Measurements from ENCODE around the gene HLA-A. TPM values are rescaled to one million over a fixed set of nuclear protein-coding genes. Genes with fewer than 3 reads are reported as not detected.
A peak's percentile ranks its signal among the peaks of the same experiment; 100 is the strongest.

Gene HLA-A
- total and polyA plus RNA-seq, 9 of the 15 experiments (the other 6 are each of a cell fraction or from before 2014, with no cell fraction given), result 0.46 to 3.3 TPM; not detected in 7

- TF ChIP-seq ZBTB11 (CRISPR knock-in tag; IDR thresholded peaks at IDR 0.05) (no peak; a peak in 1 of 6 replicates), ATF6 (CRISPR knock-in tag; IDR thresholded peaks at IDR 0.05) (no peak), MXI1 (IDR thresholded peaks at IDR 0.05; ENCODE audit: low read depth, low read length) (no peak), GATAD2B (IDR thresholded peaks at IDR 0.05; ENCODE audit: borderline replicate concordance) (peak; percentile 50; the same call in 1 of the 2 replicates), ZBTB17 (CRISPR knock-in tag; IDR thresholded peaks at IDR 0.05) (no peak), CCNT2 (IDR thresholded peaks at IDR 0.05; ENCODE audit: borderline replicate concordance, extremely low read depth, insufficient read length, low read depth, low read length) (no peak), EWSR1 (IDR thresholded peaks at IDR 0.05; ENCODE audit: borderline replicate concordance, low read depth, partially characterized antibody) (no peak), ZNF318 (IDR thresholded peaks at IDR 0.05; ENCODE audit: borderline replicate concordance in 1 of 2, low read depth in 1 of 2) (peak in 1 of 2 experiments; percentile 98; a peak in 2 of 4 replicates), RBM15 (IDR thresholded peaks at IDR 0.05; ENCODE audit: insufficient read depth, low read length) (no peak), TCF15 (CRISPR knock-in tag; IDR thresholded peaks at IDR 0.05) (no peak)
These were observed 25.2 kb downstream of the HLA-A start (continued) for GRCh38 chr6:29967379-29968010.
